ENCODE data around the gene ENDOV.
A peak's percentile ranks its signal among the peaks of the same experiment; 100 is the strongest.

The ENDOV gene

DNA sequence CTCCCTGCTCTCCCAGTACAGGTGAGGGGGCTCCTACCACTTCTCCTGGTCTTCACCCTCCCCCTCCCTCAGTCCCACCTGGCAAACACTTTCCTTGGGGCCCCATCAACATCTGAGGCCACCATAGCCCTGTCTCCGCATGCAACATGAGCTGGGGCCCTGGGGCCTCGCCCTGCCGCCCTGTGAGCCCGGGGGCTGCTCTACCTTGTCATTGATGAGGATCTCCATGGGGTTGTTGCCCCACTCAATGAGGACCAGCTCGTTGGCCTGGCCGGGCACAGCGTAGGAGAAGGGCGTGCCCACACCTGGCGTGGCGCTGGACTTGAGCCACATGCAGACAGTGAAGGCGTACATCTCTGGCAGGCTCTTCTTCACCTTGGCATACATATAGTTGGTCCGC, 58.0 kb downstream of the ENDOV start:
- DNase-seq = no peak

DNA sequence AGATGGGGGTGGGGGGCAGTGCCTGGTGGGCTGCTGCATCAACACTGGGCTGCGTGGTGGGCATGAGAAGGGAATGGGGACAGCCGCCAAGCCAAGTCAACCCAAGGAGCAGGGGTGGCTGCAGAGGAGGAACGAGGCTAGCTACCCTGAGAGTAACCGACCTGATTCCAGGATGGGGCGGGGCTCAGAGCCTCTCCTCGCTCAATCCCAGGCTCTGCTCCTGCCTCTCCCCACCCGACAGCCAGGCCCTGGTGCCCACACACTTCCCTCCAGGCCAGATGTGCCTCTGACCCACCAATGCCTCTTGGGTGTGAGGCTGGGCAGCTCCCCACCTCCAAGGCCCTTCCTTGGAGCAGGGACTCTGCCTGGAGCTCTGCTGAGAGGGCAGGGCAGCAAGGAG, 58.7 kb downstream of the ENDOV start:
- no peak for DNase-seq

DNA sequence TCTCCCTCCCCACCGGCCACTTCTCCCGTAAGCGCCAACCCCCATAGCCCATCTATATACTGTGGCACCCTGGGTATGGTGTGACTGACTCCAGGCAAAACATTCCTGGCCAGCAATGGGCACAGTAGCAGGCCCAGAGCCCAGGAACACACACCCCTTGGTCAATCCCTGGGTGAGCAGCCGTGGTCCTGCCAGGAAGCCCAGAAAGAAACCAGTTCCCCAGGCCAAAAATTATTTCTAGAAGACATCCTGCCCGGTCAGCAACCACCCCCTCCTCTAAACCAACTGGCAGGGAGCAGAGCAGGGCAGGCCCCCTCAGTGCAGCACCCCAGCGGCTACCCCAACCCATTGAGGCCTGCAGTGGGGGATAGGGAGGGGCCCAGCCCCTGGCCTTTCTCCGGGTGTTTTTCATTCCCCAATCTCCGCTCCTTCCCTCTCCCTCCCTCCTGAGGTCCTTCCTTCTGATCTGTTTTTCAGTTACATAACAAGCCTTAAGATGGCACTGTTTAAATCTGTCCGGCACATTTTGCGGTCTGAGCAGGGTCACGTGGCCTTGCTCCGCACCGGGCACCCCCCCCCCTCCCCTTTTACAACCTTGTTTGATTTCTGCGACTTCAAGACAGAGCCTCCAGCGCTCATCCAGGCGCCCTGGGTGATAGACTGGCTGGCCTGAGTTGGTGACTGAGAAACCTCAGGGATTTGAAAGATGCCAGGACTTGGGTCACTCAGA, 59.4 kb downstream of the ENDOV start:
- DNase-seq = peak; percentile 38

DNA sequence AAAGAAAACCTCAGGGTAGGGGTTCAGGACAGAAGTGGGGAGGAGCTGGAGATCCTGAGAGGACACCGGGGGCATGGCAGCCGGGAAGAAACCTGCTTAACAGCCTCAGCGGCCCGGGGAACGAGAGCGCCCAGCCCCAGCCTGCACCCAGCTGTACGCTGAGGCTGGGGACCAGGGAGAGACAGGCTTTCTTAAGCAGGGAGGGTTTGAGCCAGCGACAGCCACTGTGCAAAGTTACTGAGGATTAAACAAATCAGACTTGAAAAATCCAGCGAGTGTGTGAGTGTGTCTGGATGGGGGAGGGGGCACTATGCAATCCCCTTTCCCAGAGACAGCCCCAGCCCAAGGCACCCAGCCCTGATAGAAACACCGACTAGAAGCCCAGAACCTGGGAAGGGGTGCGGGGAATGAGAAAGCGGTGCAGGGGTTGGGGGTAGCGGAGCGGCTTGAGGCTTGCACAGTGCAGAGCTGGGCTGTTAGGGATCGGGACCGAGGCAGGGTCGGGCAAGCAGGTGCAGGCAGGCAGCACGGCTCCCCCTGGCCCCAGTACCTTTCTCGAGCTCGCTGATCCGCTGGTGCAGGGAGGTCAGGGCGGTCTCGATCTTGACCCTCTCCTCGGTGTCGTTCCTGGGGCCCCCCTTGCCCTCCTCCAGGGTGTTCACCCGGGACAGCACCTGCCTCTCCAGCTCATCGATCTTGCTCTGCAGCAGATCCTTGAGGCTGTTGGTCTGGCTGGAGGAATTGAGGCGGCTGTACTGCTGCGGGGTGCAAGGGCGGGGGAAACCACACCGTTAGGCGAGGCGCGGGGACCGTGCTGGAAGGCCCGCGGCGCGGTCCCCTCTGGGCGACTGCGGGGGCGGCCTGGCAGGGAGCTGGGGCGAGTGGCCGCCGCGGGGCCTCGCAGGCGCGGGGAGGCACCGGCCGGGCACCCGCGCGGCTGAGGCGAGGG, 60.3 kb downstream of the ENDOV start:
- peak; percentile 28 for DNase-seq

DNA sequence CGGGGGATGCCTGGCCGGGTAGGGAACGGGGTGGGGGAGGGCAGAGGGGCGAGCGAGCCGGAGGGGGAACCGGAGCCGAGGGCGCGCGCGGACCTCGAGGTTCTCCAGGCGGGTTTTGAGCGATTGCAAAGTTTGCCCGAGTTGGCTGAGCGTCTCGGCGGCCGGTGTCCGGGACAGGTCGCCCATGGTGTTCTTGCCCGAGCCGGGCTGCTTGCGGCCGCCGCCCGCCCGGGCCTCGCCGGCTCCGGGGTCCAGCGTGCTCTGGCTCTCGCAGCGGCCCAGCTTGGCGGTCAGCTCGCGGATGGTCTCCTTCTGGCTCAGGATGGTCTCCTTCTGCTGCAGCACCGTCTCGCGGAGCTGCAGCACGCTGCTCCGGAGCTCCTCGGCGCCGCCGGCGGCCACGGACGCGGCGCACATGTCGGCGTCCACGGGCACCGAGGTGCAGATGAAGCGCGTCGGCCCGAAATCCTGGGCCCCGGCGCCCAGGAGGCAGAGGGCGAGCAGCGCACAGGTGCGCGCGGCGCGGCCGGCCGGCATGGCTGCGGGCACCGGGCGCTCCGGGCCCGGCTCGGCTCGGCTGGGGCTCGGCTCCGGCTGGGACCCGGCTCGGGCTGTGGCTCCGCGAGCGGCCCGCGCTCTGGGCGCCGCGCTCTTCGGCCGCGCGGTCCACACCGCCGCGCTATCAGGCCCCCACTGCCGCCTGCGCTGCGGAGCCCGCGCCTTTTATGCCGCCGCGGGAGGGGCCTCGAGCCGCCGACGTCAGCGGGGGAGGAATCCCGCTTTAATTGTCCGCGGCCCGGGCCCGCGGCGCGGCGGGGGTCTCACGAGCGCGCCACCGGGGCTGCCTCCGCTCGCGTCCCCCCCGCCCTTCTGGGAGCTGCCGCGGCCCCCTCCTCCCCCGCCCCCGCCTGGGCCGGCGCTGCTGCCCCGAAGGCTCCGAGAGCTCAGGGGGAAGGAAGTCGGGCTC, 61.2 kb downstream of the ENDOV start, which contains the start of gene NPTX1:
Gene NPTX1 (minus strand): TSS at position 698 of the 967 bp plus-strand sequence. CDS start 161 bp downstream, at position 537.
- peak; percentile 41 for DNase-seq

- DNase-seq = peak; percentile 32
Measured at GRCh38 chr17:80476877-80477646, 62.1 kb downstream of the ENDOV start.

GRCh38 chr17:80477647-80478478, 62.9 kb downstream of the ENDOV start:
- peak; percentile 56 for DNase-seq

GRCh38 chr17:80478487-80479245, 63.7 kb downstream of the ENDOV start:
- DNase-seq = no peak

GRCh38 chr17:80479246-80479566, 64.2 kb downstream of the ENDOV start:
- no peak for DNase-seq

DNA sequence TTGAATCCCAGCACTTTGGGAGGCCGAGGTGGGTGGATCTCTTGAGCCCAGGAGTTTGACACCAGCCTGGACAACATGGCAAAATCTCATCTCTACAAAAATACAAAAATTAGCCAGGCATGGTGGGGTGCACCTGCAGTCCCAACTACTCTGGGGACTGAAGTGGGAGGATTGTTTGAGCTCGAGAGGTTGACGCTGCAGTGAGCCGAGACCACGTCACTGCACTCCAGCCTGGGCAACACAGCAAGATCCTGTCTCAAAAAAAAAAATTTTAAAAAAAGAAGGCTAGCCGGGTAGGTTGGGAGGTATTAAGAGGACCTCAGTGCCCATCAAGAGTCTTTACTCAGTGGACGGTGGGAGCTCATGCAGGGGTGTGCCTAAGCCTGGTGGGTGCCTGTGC, 65.3 kb downstream of the ENDOV start:
- DNase-seq = no peak

- peak; percentile 43 for DNase-seq
Measured at GRCh38 chr17:80481284-80482057, 66.5 kb downstream of the ENDOV start.

DNA sequence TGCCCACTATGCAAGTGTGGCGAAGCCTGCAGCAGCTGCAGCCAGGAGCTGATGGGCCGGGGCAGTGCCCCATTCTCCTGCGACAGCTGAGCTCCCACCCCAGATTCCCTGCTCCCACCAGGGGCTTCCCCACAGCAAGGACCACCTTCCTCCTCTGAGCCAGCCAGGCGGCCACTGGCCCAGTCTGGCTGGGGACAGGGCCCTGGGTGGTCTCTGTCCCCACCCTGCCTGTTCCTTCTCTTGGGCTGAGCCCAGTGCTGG, 67.0 kb downstream of the ENDOV start:
- DNase-seq = no peak

DNA sequence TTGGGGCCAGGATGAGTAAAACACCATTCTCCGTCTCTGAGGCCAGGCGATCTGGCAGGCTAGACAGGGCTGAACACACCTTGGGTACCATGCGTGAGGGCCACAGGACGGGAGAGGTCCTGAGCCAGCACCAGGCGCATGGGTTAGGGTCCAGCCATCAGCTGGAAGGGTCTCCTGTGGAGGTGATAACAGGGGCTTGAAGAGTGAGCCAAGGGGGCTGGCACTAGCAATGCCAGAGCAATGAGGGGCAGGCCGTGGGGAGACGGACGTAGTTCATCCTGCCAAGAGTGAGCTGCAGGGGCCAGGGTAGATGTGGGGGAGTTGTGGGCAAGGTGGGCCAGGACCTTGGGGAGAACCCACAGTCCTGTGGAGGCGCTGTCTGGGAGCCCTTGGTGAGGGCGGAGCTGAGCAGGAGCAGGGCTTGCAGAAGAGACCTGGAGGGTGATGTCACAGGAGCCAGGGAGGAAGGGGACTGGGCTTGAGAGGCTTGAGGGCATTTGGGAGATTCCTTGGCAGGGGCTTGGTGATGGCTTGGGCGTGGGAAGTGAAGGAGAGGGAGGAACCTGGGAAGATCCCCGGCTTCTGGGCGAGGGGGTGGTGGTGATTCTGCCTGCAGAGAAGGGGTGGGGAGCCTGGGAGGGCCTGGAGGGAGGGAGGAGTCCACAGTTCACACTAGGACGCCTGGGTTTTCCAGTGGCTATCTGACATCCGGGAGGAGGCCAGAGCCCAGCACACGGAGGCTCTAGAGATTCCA, 67.8 kb downstream of the ENDOV start:
- DNase-seq = no peak

DNA sequence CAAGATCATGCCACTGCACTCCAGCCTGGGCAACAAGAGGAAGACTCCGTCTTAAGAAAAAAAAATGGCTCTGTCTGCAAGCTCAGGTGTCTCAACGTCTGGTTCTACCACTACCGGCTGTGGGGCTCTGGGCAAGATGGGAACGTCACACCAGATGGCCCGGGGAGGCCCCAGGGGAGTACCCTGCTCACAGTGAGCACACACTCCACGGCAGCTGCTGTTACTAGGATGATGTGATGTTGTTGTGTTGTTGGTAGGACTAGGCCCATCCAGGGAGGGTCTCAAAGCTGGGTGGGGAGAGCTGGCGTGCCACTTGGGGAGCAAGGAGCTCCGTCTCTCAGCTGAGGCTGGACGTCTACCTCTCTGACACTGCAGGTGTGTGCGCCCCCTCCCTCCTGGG, 70.9 kb downstream of the ENDOV start:
- peak; percentile 99 for DNase-seq

GRCh38 chr17:80486692-80487091, 71.7 kb downstream of the ENDOV start:
- DNase-seq = no peak

DNA sequence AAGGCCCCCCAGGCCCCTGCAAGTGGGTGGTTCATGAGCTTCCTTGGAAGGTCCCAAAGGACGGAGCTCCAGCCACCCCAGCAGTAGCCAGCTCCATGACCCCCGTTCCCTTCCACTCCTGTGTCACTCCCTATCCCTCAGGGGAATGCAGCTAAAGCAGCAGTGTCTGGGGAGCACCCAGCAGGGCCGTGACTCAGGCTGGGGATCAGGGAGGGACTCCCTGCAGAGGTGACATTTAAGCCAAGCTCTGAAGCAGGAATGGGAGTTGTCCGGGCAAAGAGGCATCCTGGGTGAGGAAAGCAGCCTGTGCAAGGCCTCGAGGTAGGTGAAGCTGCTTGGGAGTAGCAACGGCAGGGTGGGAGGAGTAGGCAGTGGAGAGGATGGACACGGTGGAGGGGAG, 72.5 kb downstream of the ENDOV start:
- DNase-seq = no peak

All from NCI-H2171 treated with DMSO at 0.1 percent for 48 hours (cell line).